Fibroblast of skin of left biceps (primary cell): ENCODE results near the gene RAB37.

Experiments used
- DNase-seq, 2 experiments: peaks; one replicate each; pipeline ENCODE4 v3.0.0-alpha.2; 2013; ENCODE audit warnings: low read depth in 2 of 2

Gene RAB37

GRCh38 chr17:74760404-74761105 is 23.5 kb downstream of the RAB37 start:
- DNase-seq: no peak

- DNase-seq: no peak
Observed at GRCh38 chr17:74761419-74761818, 24.4 kb downstream of the RAB37 start.

GRCh38 chr17:74761931-74762330 is 24.9 kb downstream of the RAB37 start:
- DNase-seq: no peak

- no peak for DNase-seq
Observed at GRCh38 chr17:74763565-74764387, 26.7 kb downstream of the RAB37 start.

GRCh38 chr17:74764751-74765286 is 27.8 kb downstream of the RAB37 start:
- no peak for DNase-seq

- DNase-seq: no peak
Observed at GRCh38 chr17:74766413-74766812, 29.4 kb downstream of the RAB37 start.

GRCh38 chr17:74767111-74767516 is 30.1 kb downstream of the RAB37 start:
- no peak for DNase-seq

GRCh38 chr17:74768069-74768762 is 31.2 kb downstream of the RAB37 start:
- no peak for DNase-seq

- DNase-seq: no peak
Observed at GRCh38 chr17:74768763-74769114, 31.7 kb downstream of the RAB37 start.

- no peak for DNase-seq
Observed at GRCh38 chr17:74769266-74769855, 32.3 kb downstream of the RAB37 start.

- DNase-seq: no peak
Observed at GRCh38 chr17:74769856-74770497, 32.9 kb downstream of the RAB37 start.

GRCh38 chr17:74770498-74771318 is 33.7 kb downstream of the RAB37 start:
- no peak for DNase-seq

- DNase-seq: no peak
Observed at GRCh38 chr17:74771319-74771914, 34.4 kb downstream of the RAB37 start.

GRCh38 chr17:74772053-74772452 is 35.0 kb downstream of the RAB37 start:
- DNase-seq: no peak

GRCh38 chr17:74773414-74773813 is 36.4 kb downstream of the RAB37 start:
- DNase-seq: no peak

- no peak for DNase-seq
Observed at GRCh38 chr17:74773871-74774286, 36.8 kb downstream of the RAB37 start.

- DNase-seq: no peak
Observed at GRCh38 chr17:74775409-74776043, 38.5 kb downstream of the RAB37 start.

GRCh38 chr17:74776044-74776962 is 39.2 kb downstream of the RAB37 start, which contains the start of gene NAT9:
NAT9 (minus strand) TSS chr17:74776345; CDS start chr17:74775698, 647 bp downstream.
- peak; percentile 79 to 84 for DNase-seq
